H1 (cell line): ENCODE measurements around the gene CD96. TPM values are rescaled to one million over a fixed set of nuclear protein-coding genes. Genes with fewer than 3 reads are reported as not detected.

Experiments
- JUN ChIP-seq: IDR thresholded peaks from 2 replicates; pipeline ENCODE4 v1.6.1; 2011; ENCODE audit warnings: low read depth, mild to moderate bottlenecking, improper control_type of control experiment, low read length
- KDM1A ChIP-seq: fragments of 200-600, 300-600 bp; sonication (generic); IDR thresholded peaks from 2 replicates; pipeline ENCODE4 v1.7.1; 2016; ENCODE audit warnings: mild to moderate bottlenecking, low read length, borderline replicate concordance
- MAFK ChIP-seq: IDR thresholded peaks from 2 replicates; pipeline ENCODE4 v1.6.1; 2012; ENCODE audit warnings: low read depth, mild to moderate bottlenecking, improper control_type of control experiment, low read length
- POLR2A ChIP-seq, 2 experiments: IDR thresholded peaks; 1 replicate in 1 of 2; 2 replicates in 1 of 2; pipeline ENCODE4 v1.6.1; 2011; ENCODE audit warnings: low read depth in 2 of 2, low read length in 2 of 2, mild to moderate bottlenecking in 2 of 2; ENCODE audit errors: control extremely low read depth in 1 of 2
- SIX5 ChIP-seq: IDR thresholded peaks from 2 replicates; pipeline ENCODE4 v1.6.1; 2011; ENCODE audit warnings: mild to moderate bottlenecking, low read depth, low read length
- SRF ChIP-seq: IDR thresholded peaks from 2 replicates; pipeline ENCODE4 v1.6.1; 2011; ENCODE audit warnings: mild to moderate bottlenecking, low read depth, low read length, moderate library complexity
- polyA plus RNA-seq, 7 experiments: library from polyadenylated mRNA; depleted of rRNA in 3 of 7; stranded (reverse) in 5 of 7; unstranded in 2 of 7; fragments of >200 nt in 5 of 7; fragments of 200-250 nt in 2 of 7; gene quantifications; 1 replicate in 5 of 7; 2 replicates in 1 of 7; 4 replicates in 1 of 7; pipeline versions ENCODE4 v1.2.1 to v1.2.3, GENCODE V29; 2011 to 2013; ENCODE audit warnings: missing spikeins in 2 of 7, mixed read lengths in 2 of 7
- total RNA-seq: library from RNA; stranded (reverse); fragmentation: NEBNext Ultra II Directional; extraction: Animal tissue kit (Norgen Biotek cat#: 25700); gene quantifications from 2 replicates; pipeline ENCODE4 v1.2.1, GENCODE V29; 2021

Gene CD96
- total and polyA plus RNA-seq, 2 of the 8 experiments (the other 6 are each of a cell fraction or from before 2014, with no cell fraction given): not detected

GRCh38 chr3:111534701-111535100 is 7.3 kb upstream of the CD96 start (continued):
- TF ChIP-seq MAFK (no peak), JUN (no peak), KDM1A (no peak), SRF (no peak), SIX5 (no peak), POLR2A (IDR thresholded peaks at IDR 0.05; ENCODE audit: control extremely low read depth in 1 of 2, low read depth in 2 of 2, low read length in 2 of 2) (no peak)
